ENCODE data around the gene FBXL5. TPM values are rescaled to one million over a fixed set of nuclear protein-coding genes. Genes with fewer than 3 reads are reported as not detected.
"Not testable (repeated sequence)": the region's sequence is repeated elsewhere in the genome, so short reads cannot be mapped to it uniquely, and the experiment has no call there.

The FBXL5 gene
- total RNA-seq, 1 donor from 2014 or later = 219 TPM

DNA sequence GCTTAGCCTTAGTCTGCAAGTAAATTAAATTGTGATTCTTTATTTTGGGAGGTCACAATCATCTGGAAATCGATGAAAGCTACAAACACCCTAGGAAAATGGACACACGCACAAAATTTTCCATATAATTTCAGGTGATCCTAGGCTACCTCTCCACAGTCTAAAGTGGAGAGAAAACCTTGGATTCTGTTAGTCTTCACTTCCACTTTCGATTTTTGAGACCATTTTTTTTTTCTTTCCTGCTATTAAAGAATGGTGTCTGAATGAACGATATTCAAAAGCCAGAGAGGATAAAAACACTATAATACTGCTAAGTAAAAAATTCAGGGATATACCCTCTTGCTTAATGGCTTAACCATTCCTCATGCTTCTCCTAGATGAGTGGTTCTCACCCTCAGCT, 1.7 kb downstream of the FBXL5 start:
- no peak for DNase-seq (ENCODE audit: low spot score in 2 of 2)
- FAIRE-seq = no peak

DNA sequence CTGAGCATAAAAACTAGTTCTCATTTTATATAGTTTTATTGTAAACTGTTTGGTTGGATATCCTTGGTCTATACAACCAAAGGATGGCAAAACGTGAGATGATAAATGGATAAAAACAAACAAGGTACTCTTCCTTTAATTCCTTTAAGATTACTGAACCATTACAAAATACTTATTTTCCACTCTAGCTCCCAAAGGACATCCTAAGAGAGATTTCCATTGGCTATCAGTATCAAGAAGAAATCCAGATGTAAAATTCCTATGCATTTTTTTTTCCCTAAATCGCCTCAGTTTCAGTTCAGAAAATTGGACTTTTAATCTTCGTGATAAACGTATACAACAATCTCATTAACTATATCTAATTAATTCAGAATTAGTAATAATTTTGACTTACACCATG, 2.3 kb downstream of the FBXL5 start:
- FAIRE-seq (no peak), DNase-seq (ENCODE audit: low spot score in 2 of 2) (no peak)

DNA sequence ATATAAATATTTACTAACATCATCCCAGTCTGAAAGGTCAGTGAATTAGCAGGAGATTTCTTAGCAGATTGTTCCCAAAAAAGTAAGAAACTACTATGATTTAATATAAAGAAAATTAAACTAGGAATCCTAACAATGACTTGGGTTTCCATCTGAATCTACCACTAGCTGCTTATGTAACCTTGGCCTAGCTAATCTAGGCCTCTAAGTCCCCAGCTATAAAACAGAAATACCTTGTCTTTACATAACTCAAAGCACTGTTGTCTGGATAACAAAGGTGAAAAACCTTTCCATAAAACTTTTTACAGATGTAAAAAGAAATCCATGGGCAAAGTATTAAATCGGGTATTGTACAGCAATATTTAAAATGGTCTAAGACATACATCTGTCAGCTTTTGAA, 3.0 kb downstream of the FBXL5 start:
- DNase-seq (ENCODE audit: low spot score in 2 of 2) = no peak
- no peak for FAIRE-seq

DNA sequence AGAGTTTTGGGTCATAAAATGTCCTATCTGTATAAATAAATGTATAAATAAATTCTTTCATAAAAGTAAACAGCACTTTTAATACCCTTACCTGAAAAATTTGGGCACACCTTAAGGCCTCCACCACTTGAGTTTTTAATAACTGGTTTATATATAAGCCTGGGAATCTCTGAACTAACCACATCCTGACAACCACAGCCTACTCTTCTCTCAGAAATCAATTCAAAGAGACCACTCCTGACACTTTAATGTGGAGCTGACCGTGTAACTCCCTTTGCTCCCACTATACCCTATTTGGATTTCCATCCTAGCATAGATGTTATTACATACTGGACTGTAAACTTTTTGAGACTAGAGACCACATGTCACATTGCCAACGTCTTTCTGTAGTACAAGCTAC, 3.5 kb downstream of the FBXL5 start:
- DNase-seq (ENCODE audit: low spot score in 2 of 2) (no peak), FAIRE-seq (no peak)

DNA sequence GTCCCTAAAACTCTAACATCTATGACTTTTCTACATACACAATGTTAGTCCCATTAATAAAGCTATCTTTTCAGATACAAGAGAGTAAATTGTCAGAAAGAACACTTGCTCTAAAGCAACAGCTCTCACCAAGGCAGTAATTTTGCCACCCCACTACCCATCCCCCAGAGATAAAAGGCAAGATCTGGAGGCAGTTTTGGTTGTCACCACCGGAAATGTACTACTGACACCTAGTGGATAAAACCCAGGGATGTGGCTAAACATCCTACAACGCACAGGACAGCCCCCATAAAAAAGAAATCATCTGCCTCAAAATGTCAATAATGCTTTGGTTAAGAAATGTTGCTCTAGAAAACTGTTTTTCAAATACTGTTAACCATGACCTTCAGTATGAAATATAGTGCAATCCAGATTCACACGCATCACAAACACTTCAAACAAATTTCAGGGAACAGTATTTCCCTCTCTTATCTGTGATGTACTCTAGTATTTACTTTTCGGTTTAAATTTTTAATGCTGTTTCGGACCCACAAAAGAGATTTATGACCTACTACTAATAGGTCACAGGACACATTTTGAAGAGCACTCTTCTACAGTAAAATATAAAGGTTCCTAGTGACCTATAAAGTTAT, 5.1 kb downstream of the FBXL5 start:
- no peak for DNase-seq (ENCODE audit: low spot score in 2 of 2)
- peak; percentile 8 for FAIRE-seq

DNA sequence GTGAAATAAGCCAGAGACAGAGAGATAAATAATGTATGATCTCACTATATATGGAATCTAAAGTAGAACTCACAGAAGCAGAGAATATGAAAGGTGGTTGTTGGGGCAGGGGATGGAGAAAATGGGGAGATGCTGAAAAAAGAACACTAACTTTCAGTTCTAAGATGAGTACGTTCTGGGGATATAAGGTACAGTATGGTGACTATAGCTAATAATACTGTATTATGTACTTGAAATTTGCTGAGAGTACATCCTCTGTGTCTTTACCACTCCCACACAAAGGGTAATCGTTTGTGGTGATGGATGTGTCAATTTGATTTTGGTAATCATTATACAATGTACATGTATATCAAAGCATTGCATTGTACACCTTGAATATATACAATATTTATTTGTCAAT, 6.6 kb downstream of the FBXL5 start:
- FAIRE-seq = no peak

DNA sequence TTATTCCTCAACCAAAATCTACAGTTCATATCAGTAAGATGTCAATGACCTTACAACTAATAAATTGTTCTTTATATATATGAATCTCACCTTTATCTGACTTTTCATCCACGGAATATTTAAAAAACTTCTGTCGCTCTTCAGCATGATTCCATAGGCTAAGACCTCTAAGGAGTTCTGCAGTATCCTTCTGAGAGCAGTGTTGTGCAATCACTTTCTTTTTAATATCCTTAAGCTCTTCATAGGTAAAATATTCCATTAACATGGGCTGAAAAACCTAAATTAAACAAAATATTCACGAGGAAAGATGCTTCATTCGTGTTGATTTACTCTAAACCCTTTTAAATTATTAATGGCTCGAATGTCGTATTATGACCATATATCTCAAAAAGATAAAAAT, 16.7 kb downstream of the FBXL5 start:
- no peak for DNase-seq (ENCODE audit: low spot score in 2 of 2)
- no peak for FAIRE-seq

More for the DNA sequence above, 6.6 kb downstream of the FBXL5 start:
- DNase-seq (ENCODE audit: low spot score in 2 of 2) = no peak

DNA sequence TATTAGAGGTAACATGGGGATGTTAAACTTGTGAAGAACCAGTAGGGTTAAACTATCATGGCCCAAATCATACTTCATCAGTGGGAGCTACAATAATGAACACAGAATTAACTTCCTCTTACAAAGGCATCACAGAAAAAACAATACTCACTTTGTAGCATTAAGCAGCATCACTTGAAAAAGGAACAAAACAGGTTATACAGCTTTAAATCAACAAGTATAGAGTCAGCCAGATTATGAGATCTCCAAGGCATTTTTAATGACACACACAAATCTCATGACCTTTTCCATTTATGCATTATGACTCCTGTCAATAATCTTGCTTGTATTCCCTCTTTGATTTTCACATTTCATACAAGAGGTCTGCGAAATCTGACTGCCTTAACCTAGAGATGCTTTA, 18.3 kb downstream of the FBXL5 start:
- FAIRE-seq (no peak), DNase-seq (ENCODE audit: low spot score in 2 of 2) (no peak)

DNA sequence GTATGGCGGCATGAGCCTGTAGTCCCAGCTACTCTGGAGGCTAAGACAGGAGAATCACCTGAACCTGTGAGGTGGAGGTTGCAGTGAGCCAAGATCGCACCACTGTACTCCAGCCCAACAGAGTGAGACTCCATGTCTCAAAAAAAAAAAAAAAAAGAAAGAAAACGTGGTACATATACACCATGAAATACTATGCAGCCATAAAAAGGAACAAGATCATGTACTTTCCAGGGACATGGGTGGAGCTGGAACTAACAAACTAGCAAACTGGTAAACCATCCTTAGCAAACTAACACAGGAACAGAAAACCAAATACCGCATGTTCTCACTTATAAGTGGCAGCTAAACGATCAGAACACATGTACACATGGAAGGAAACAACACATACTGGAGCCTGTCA, 37.8 kb downstream of the FBXL5 start:
- DNase-seq (ENCODE audit: low spot score in 2 of 2); FAIRE-seq: not testable (repeated sequence)

DNA sequence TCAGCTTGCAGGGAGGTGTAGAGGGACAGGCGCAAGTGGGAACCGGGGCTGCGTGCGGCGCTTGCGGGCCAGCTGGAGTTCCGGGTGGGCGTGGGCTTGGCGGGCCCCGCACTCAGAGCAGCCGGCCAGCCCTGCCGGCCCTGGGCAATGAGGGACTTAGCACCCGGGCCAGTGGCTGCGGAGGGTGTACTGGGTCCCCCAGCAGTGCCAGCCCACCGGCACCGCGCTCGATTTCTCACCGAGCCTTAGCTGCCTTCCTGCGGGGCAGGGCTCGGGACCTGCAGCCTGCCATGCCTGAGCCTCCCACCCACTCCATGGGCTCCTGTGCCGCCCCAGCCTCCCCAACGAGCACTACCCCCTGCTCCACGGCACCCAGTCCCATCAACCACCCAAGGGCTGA, 40.3 kb downstream of the FBXL5 start:
- not testable (repeated sequence) for DNase-seq (ENCODE audit: low spot score in 2 of 2); FAIRE-seq

DNA sequence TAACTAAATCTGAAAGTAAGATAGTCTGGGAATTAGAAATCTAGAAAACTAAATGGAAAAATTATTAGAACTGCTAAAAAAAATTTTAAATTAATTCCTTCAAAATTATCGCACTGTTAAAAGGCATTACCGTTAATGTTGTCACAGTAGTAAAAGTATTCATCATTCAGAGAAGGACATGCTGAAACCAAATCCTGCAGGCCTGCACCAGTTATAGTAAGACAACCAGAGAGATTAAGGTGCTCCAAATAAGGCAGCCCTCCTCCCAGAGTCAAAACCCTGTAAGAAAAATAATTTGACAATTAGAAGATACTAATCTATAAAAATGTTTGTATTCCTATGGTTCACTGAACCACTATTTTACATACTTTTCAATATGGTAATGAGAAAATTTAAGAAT, 43.0 kb downstream of the FBXL5 start:
- FAIRE-seq (no peak), DNase-seq (ENCODE audit: low spot score in 2 of 2) (no peak)

DNA sequence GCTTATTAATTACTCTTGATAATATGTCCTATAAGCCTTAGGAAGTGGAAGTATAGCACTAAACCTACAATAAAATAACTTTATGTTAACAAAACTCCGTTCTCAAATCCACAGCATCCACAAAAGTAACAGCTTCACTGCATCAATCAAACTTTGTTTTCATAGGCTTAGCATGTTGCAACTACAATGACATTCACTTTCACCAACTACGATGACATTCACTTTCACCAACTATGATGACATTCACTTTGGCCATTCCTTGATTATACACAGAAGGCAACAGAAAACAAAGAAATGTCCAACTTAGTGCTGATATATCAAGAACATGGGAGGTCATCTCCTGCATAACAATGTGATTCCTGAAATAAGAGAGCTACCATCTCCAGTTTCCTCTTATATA, 44.3 kb downstream of the FBXL5 start:
- FAIRE-seq (no peak), DNase-seq (ENCODE audit: low spot score in 2 of 2) (no peak)

DNA sequence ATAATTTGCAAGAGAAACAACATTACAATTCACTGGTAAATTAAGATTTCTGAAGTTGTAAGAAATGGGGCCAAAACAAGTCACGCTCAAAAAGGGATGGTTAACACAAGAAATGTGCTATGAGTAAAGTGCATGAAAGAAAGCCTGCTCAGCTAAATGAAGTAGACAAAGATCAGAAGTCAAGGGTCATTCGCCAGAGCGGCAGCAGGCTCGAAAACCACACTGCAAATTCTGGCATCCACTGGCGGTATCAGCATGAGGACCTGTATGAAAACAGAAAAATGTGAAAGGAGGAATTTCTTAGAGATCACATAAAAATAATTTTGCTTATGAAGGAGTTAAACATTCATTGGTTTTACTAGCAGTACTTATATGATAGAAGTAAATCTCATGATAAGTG, 49.6 kb downstream of the FBXL5 start:
- FAIRE-seq (no peak), DNase-seq (ENCODE audit: low spot score in 2 of 2) (no peak)

DNA sequence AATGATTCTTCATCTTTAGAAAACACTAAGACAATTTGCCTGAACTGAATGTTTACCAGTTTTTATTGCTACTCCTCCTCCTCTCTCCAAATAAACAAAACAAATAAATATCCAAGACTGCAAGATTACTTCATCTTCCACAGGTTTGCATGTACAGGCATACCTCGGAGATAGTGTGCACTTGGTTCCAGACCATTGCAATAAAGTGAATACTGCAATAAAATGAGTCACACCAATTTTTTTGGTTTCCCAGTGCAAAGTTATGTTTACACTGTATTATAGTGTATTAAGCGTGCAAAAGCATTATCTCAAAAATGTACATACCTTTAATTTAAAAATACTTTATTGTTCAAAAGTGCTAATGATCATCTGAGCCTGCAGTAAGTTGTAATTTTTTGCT, 53.3 kb downstream of the FBXL5 start:
- no peak for FAIRE-seq
- no peak for DNase-seq (ENCODE audit: low spot score in 2 of 2)

DNA sequence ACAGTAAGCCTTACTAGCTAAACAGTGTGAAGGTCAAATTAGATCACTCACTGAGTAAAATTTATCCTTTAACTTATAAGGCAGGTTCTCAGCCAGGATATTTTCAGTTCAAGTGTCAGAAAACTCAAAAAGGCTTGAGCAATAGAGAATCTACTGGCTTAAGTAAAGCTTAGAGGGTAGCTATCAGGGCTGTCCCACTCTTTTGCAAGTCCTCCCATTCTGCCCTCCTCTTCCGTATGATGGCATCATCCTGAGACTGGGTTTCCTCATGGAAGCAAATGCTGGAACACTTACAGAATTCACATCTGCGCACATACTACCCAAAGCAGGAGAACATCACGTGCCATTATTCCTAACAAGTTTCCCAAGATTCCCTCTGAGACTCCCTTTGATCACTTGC, 55.0 kb downstream of the FBXL5 start:
- no peak for DNase-seq (ENCODE audit: low spot score in 2 of 2)
- FAIRE-seq = no peak

DNA sequence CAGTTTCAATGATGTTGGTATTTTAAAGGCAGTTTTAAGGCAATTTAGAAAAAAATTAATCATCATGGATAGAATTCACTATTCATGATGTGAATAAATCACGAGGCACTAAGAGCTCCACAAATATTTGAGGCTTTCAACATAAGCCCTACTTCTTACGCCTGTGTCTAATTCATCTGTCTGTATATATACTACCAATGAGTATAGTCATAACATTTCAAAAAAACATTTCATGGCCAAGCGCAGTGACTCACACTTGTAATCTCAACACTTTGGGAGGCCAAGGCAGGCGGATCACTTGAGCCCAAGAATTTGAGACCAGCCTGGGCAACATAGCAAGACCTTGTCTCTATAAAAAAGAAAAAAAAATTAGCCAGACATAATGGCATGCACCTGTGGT, 56.5 kb downstream of the FBXL5 start:
- FAIRE-seq (no peak), DNase-seq (ENCODE audit: low spot score in 2 of 2) (no peak)

DNA sequence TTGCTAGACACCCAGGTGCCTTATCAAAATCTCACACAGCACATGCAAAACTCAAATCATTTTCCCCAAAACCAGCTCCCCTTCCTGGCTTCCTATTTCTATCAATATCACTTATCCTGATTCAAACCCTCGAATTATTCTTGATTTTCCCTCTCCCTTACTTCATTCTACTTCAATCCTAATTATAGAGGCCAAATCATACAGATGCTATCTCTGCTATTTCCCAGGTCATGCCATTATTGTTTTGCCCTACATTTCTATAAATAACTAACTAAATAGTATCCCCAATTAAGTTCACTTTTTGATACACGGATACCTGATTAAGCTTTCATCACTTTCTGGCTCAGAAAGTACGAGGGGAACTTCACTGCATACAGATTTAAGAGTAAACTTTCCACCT, 62.4 kb downstream of the FBXL5 start:
- DNase-seq (ENCODE audit: low spot score in 2 of 2) (no peak), FAIRE-seq (no peak)

DNA sequence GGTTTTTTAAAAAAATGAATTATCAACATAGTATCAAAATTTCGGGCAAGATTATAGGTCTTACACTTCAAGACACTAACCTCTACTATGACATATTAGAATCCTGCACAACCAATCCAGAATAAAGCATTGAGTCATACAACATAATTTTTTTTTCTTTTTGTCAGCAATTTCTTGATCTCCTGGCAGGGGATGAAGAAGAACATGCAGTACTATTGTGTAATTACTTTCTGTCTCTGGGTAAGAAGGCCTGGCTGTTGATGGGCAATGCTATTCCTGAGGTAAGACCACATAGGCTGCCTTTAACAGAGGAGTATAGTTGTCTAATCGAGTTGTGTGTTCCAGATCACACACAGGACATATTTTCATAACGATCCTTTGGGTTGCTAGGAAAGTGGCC, 67.5 kb downstream of the FBXL5 start:
- DNase-seq (ENCODE audit: low spot score in 2 of 2) (no peak), FAIRE-seq (no peak)

DNA sequence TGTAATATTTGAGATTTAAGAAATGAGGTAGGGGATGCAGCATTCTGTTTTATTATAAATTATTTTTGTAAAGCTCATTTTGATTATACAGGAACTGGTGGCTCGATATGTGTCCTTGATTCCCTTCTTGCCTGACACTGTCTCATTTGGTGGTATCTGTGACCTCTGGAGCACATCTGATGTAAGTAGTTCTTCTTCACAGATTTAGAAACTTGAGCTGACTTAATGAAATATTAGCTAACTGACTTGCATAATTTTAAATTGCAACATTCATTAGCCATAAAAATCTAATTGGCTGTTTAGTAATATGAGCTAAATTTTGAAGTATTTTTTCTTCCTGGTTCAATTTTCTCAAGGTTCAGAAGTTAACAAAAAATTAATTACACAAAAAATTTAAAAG, 69.1 kb downstream of the FBXL5 start:
- FAIRE-seq = no peak
- DNase-seq (ENCODE audit: low spot score in 2 of 2) = no peak

DNA sequence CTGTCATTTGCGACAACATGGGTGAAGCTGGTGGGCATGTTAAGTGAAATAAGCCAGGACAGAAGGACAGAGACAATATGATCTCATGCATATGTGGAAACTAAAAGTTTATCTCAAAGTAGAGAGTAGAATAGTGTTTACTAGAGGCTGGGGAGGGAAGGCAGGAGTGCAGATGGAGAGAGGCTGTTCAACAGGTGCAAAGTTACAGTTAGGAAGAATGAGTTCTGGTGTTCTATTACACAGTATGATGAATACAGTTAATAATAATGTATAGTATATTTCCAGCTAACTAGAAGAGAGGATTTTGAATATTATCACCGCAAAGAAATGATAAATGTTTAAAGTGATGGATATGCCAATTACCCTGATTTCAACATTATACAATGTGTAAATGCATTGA, 69.8 kb downstream of the FBXL5 start:
- FAIRE-seq (no peak), DNase-seq (ENCODE audit: low spot score in 2 of 2) (no peak)

DNA sequence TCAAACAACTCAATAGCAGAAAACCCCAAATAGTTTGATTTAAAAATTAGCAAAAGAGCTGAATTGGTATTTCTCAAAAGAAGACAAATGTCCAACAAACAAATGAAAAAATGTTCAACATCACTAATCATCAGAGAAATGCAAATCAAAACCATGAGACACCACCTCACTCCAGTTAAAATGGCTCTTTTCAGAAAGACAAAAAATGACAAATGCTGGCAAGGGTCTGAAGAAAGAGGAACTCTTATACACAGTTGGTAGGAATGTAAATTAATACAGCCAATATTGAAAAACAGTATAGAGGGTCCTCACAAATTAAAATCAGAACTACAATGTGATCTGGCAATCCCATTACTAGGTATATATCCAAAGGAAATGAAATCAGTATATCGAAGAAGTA, 70.4 kb downstream of the FBXL5 start:
- FAIRE-seq (no peak), DNase-seq (ENCODE audit: low spot score in 2 of 2) (no peak)

DNA sequence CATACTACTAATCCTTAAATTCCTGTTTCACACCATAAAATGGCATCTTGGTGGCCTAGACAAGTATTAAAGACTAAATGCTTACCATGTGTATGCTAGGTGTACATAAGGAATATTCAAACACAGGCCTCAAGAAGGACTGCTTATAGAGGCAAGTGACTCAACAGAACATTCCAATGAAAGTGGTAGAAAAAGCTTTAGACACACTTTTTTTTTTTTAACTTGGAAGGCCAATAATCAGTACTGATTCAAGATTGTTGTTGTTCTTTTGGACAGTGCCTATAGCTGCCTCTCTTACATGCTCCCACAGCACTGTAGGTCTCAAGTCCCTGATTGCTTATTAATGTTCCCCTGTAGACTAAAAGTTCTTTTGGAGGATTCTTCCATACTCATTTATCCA, 77.6 kb downstream of the FBXL5 start:
- DNase-seq (ENCODE audit: low spot score in 2 of 2) (no peak), FAIRE-seq (no peak)

DNA sequence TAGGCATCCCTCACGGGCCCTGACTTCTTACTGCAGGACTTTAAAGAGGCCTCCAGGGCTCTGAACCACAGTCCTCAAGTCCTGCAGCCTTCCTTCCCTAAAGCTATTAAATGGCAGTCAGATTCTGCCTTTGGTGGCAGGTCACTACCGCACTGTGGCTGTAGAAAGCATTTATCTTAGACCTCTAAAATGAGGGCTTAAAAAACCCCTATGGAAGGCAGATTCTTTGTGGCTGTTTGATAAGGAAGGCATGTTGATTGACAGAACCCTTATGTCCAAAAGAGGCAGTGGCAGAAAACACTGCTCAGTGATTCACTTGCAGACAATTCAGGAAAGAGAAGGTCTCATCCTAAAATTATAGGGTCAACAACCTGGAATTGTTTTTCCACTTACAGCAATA, 79.2 kb downstream of the FBXL5 start:
- DNase-seq (ENCODE audit: low spot score in 2 of 2) (no peak), FAIRE-seq (no peak)
